HepG2 (cell line): ENCODE results near the gene TMEM260. TPM values are rescaled to one million over a fixed set of nuclear protein-coding genes. Genes with fewer than 3 reads are reported as not detected.
"Not testable (repeated sequence)": the region's sequence is repeated elsewhere in the genome, so short reads cannot be mapped to it uniquely, and the experiment has no call there.

Source experiments
- ATAC-seq: fragments of 200-7000 bp; cut with Tn5 transposase; 3 replicates; pipeline ENCODE4 v1.9.1; 2020; ENCODE audit warnings: mild to moderate bottlenecking, moderate library complexity
- BruUV-seq: library from RNA; stranded (reverse); fragments of 400-500 nt; replicated peaks from 2 replicates; lab custom pipeline; 2021; lab: Mats Ljungman, UMichigan
- CTCF ChIA-PET: fragments of 300-600 bp; formaldehyde crosslinking; extraction: SDS; loops from one replicate; lab custom pipeline; 2021; ENCODE audit warnings: low total read pairs, inconsistent platforms, low intra/inter-chr PET ratio; lab: Yijun Ruan, JAX
- POLR2A ChIA-PET: fragments of 350-600 bp; sonication (Branson Sonifier 250); formaldehyde crosslinking; loops from one replicate; lab custom pipeline; 2020; ENCODE audit warnings: antibody characterized with exemption, inconsistent platforms; lab: Yijun Ruan, JAX
- DNase-seq: peaks from one replicate; pipeline ENCODE4 v3.0.0-alpha.2; 2015; ENCODE audit warnings: low spot score
- FAIRE-seq: peaks from 3 replicates; lab custom pipeline; 2011; peaks lifted over from hg19 to GRCh38; lab: Jason Lieb, UNC
- H2AFZ ChIP-seq: one replicate; pipeline ENCODE4 v1.6.1; 2011; ENCODE audit warnings: low read length, inconsistent platforms
- H3K27ac ChIP-seq: fragments of 300-600 bp; 3 replicates; pipeline ENCODE4 v1.8.0; 2011; ENCODE audit warnings: mixed run types, mild to moderate bottlenecking, mixed read lengths, low read length, inconsistent platforms; ENCODE audit not compliant: insufficient read depth; ENCODE audit errors: extremely low read length
- H3K27me3 ChIP-seq, 2 experiments: fragments of 200-600 bp in 1 of 2; 2 replicates in 1 of 2; 3 replicates in 1 of 2; pipeline versions ENCODE4 v1.6.0 to v1.8.0; 2011; ENCODE audit warnings: low read length in 2 of 2, mild to moderate bottlenecking in 2 of 2, moderate library complexity in 2 of 2, inconsistent platforms in 1 of 2; ENCODE audit not compliant: insufficient read depth in 2 of 2, control insufficient read depth in 1 of 2
- H3K36me3 ChIP-seq, 2 experiments: fragments of 200-600 bp in 1 of 2; replicated peaks in 1 of 2; 2 replicates in 1 of 2; 3 replicates in 1 of 2; pipeline versions ENCODE4 v1.5.1 to v1.8.0; 2011; ENCODE audit warnings: low read length in 2 of 2, inconsistent platforms in 1 of 2; ENCODE audit not compliant: insufficient read depth in 2 of 2, control insufficient read depth in 1 of 2
- H3K4me1 ChIP-seq: 2 replicates; pipeline ENCODE4 v1.5.1; 2012; ENCODE audit warnings: low read length, inconsistent platforms; ENCODE audit not compliant: insufficient read depth
- H3K4me2 ChIP-seq: 2 replicates; pipeline ENCODE4 v1.6.0; 2011; ENCODE audit warnings: low read depth, low read length, inconsistent platforms
- H3K4me3 ChIP-seq, 3 experiments: fragments of 200-600 bp in 1 of 3; sonication (generic), shearing (Covaris generic) in 1 of 3; replicated peaks in 1 of 3; 2 replicates each; pipeline ENCODE4 v1.5.1; 2011 to 2016; ENCODE audit warnings: low read length in 3 of 3, inconsistent platforms in 2 of 3, low read depth in 2 of 3, mild to moderate bottlenecking in 2 of 3, control low read depth in 1 of 3, mixed read lengths in 1 of 3; ENCODE audit not compliant: insufficient read depth in 1 of 3
- H3K79me2 ChIP-seq: one replicate; pipeline ENCODE4 v1.6.1; 2011; ENCODE audit warnings: low read length, inconsistent platforms; ENCODE audit not compliant: insufficient read depth
- H3K9ac ChIP-seq: 2 replicates; pipeline ENCODE4 v1.6.0; 2011; ENCODE audit warnings: mild to moderate bottlenecking, low read depth, low read length, inconsistent platforms; ENCODE audit not compliant: insufficient read depth
- H3K9me3 ChIP-seq: 2 replicates; pipeline ENCODE4 v1.5.1; 2012; ENCODE audit warnings: mild to moderate bottlenecking, low read length
- H4K20me1 ChIP-seq: 2 replicates; pipeline ENCODE4 v1.6.0; 2011; ENCODE audit warnings: inconsistent platforms, mild to moderate bottlenecking, low read length, moderate library complexity; ENCODE audit not compliant: insufficient read depth
- ZNF124 ChIP-seq: sonication (generic); formaldehyde crosslinking; IDR thresholded peaks from 2 replicates; pipeline ENCODE4 v1.4.0; 2020; ENCODE audit warnings: missing genetic modification reagents
- ZNF205 ChIP-seq: IDR thresholded peaks from 2 replicates; pipeline ENCODE4 v1.6.1; 2018; ENCODE audit warnings: missing biosample characterization, missing genetic modification reagents
- WGBS: methylation state at CpG from one replicate; pipeline ENCODE4 v1.1.6; 2017; ENCODE audit warnings: low lambda C conversion rate; 5-methylcytosine and 5-hydroxymethylcytosine counted together
- in situ Hi-C: cut with HindIII; loops from 2 replicates; pipeline ENCODE4 v1.10.0; 2017; ENCODE audit warnings: low pct_unique_long_range_greater_than_20kb; ENCODE audit not compliant: extremely low pct_ligation_motif_present
- intact Hi-C: fragments of 100-400 bp; cut with micrococcal nuclease; formaldehyde crosslinking; loops from one replicate; pipeline ENCODE4 v1.10.0; 2022; ENCODE audit not compliant: unreplicated experiment
- polyA plus RNA-seq, 8 experiments: library from polyadenylated mRNA; depleted of rRNA in 3 of 8; stranded (reverse) in 7 of 8; unstranded in 1 of 8; fragments of >200 nt; fragmentation: Illumina TruSeq in 4 of 8; extraction: Trizol in 4 of 8; gene quantifications; 2 replicates each; pipeline versions ENCODE4 v1.2.1 to v1.2.3, GENCODE V29; 2011 to 2016; ENCODE audit warnings: low read depth in 4 of 8, missing spikeins in 1 of 8, mixed read lengths in 1 of 8; ENCODE audit not compliant: insufficient read depth in 1 of 8
- total RNA-seq, 5 experiments: library from RNA; depleted of rRNA; stranded (reverse); fragments of >200 nt; fragmentation: Illumina TruSeq; extraction: Trizol; gene quantifications; 2 replicates each; pipeline ENCODE4 v1.2.3, GENCODE V29; 2016; ENCODE audit warnings: low read depth in 1 of 5
- TF ChIP-seq, protein P1 (sequence below): sonication (generic); formaldehyde crosslinking; IDR thresholded peaks from 2 replicates; pipeline ENCODE4 v1.5.0; 2020; ENCODE audit warnings: mild to moderate bottlenecking, missing genetic modification reagents, borderline replicate concordance

The TMEM260 gene
- total and polyA plus RNA-seq, 2 of the 13 experiments (the other 11 are each of a cell fraction or from before 2014, with no cell fraction given): 7.7 to 9.3 TPM

DNA sequence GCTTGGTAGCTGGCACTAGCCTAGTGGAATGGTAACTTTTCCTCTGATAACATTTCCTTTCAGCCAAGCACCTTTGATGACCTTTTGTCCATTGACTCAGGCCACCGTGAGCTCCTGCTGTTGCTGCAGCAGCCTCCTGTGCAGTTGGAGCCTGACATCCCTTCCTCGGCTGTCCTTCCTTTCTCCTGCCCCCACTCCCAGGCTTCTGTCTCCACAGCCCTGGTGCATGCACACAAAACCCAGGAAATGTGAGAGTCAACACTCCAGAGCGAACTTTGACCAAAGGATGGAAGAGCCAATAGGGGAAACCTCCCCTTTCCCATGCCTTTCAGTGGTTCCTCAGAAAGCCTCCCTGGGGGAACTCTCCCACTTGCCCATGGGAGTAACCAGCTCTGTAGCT is 115.0 kb downstream of the TMEM260 start (continued):
- TF ChIP-seq ZNF205 (peak; percentile 32; the same call in 1 of the 2 replicates), ZNF124 (CRISPR knock-in tag) (no peak)
- TF ChIP-seq, protein P1, sequence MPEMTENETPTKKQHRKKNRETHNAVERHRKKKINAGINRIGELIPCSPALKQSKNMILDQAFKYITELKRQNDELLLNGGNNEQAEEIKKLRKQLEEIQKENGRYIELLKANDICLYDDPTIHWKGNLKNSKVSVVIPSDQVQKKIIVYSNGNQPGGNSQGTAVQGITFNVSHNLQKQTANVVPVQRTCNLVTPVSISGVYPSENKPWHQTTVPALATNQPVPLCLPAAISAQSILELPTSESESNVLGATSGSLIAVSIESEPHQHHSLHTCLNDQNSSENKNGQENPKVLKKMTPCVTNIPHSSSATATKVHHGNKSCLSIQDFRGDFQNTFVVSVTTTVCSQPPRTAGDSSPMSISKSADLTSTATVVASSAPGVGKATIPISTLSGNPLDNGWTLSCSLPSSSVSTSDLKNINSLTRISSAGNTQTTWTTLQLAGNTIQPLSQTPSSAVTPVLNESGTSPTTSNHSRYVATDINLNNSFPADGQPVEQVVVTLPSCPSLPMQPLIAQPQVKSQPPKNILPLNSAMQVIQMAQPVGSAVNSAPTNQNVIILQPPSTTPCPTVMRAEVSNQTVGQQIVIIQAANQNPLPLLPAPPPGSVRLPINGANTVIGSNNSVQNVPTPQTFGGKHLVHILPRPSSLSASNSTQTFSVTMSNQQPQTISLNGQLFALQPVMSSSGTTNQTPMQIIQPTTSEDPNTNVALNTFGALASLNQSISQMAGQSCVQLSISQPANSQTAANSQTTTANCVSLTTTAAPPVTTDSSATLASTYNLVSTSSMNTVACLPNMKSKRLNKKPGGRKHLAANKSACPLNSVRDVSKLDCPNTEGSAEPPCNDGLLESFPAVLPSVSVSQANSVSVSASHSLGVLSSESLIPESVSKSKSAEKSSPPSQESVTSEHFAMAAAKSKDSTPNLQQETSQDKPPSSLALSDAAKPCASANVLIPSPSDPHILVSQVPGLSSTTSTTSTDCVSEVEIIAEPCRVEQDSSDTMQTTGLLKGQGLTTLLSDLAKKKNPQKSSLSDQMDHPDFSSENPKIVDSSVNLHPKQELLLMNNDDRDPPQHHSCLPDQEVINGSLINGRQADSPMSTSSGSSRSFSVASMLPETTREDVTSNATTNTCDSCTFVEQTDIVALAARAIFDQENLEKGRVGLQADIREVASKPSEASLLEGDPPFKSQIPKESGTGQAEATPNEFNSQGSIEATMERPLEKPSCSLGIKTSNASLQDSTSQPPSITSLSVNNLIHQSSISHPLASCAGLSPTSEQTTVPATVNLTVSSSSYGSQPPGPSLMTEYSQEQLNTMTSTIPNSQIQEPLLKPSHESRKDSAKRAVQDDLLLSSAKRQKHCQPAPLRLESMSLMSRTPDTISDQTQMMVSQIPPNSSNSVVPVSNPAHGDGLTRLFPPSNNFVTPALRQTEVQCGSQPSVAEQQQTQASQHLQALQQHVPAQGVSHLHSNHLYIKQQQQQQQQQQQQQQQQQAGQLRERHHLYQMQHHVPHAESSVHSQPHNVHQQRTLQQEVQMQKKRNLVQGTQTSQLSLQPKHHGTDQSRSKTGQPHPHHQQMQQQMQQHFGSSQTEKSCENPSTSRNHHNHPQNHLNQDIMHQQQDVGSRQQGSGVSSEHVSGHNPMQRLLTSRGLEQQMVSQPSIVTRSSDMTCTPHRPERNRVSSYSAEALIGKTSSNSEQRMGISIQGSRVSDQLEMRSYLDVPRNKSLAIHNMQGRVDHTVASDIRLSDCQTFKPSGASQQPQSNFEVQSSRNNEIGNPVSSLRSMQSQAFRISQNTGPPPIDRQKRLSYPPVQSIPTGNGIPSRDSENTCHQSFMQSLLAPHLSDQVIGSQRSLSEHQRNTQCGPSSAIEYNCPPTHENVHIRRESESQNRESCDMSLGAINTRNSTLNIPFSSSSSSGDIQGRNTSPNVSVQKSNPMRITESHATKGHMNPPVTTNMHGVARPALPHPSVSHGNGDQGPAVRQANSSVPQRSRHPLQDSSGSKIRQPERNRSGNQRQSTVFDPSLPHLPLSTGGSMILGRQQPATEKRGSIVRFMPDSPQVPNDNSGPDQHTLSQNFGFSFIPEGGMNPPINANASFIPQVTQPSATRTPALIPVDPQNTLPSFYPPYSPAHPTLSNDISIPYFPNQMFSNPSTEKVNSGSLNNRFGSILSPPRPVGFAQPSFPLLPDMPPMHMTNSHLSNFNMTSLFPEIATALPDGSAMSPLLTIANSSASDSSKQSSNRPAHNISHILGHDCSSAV (CRISPR knock-in tag): no peak

- intact Hi-C loops, H3K9ac ChIP-seq, ATAC-seq, H3K4me2 ChIP-seq, H3K9me3 ChIP-seq, H3K4me3 ChIP-seq, CTCF ChIA-PET, H3K27ac ChIP-seq, H3K79me2 ChIP-seq, BruUV-seq, FAIRE-seq, H3K27me3 ChIP-seq, H3K36me3 ChIP-seq, H4K20me1 ChIP-seq, H2AFZ ChIP-seq, POLR2A ChIA-PET, DNase-seq: not testable (repeated sequence)
- WGBS: 60% methylated on average over 9 of the region's 9 CpGs
- peaks cover 11% of the 10 kb centered on the region for H3K4me1 ChIP-seq
- in situ Hi-C loops: loop anchor here (25.0 kb wide), 1 partner anchor 367 kb away; no protein-coding TSS in a partner anchor
Observed at GRCh38 chr14:56695216-56695615, 115.6 kb downstream of the TMEM260 start.

Other genes with a start within 250 kb of the TMEM260 start
- gene OTX2, start 230.7 kb downstream of the TMEM260 start, total RNA-seq (2016; rRNA removed; fragmentation: Illumina TruSeq; extraction: Trizol): not detected in 2 replicates
- not detected in 2 replicates for gene OTX2, start 230.7 kb downstream of the TMEM260 start, polyA plus RNA-seq (2011; rRNA removed)